HEK293 (cell line): Measurements from ENCODE around the gene PKLR.

ENCODE experiments used
- CTCF ChIA-PET: fragments of 350-600 bp; formaldehyde crosslinking; extraction: SDS; loops from one replicate; lab custom pipeline; 2021; ENCODE audit warnings: antibody characterized with exemption; lab: Yijun Ruan, JAX
- POLR2A ChIA-PET: fragments of 300-600 bp; formaldehyde crosslinking; extraction: SDS; loops from one replicate; lab custom pipeline; 2020; ENCODE audit warnings: antibody characterized with exemption, inconsistent platforms; lab: Yijun Ruan, JAX
- H3K27ac ChIP-seq: fragments of 200-500 bp; sonication (Bioruptor generic); 2 replicates; pipeline ENCODE4 v1.5.1; 2014; ENCODE audit warnings: low read depth, low read length, control low read depth, inconsistent platforms; ENCODE audit errors: extremely low read depth
- H3K36me3 ChIP-seq, 2 experiments: fragments of 200-500 bp in 1 of 2; sonication (Bioruptor generic) in 1 of 2; 1 replicate in 1 of 2; 2 replicates in 1 of 2; pipeline ENCODE4 v1.5.1; 2014 to 2017; ENCODE audit warnings: inconsistent platforms in 2 of 2, low read length in 2 of 2; ENCODE audit not compliant: control insufficient read depth in 2 of 2, insufficient read depth in 1 of 2
- H3K4me1 ChIP-seq: fragments of 200-500 bp; sonication (Bioruptor generic); 2 replicates; pipeline ENCODE4 v1.5.1; 2014; ENCODE audit warnings: mild to moderate bottlenecking, low read length, inconsistent platforms; ENCODE audit not compliant: control insufficient read depth, insufficient read depth
- H3K4me3 ChIP-seq: 2 replicates; pipeline ENCODE4 v1.5.1; 2011; ENCODE audit warnings: low read depth, mild to moderate bottlenecking, control low read depth, low read length, moderate library complexity
- H3K9me3 ChIP-seq: fragments of 200-500 bp; sonication (Bioruptor generic); 2 replicates; pipeline ENCODE4 v1.5.1; 2014; ENCODE audit warnings: low read depth, low read length, inconsistent platforms; ENCODE audit not compliant: control insufficient read depth, insufficient read depth
- HOXA7 ChIP-seq: sonication (generic); formaldehyde crosslinking; IDR thresholded peaks from 2 replicates; pipeline ENCODE4 v1.8.1; 2022; ENCODE audit warnings: missing genetic modification reagents, borderline replicate concordance
- HOXC10 ChIP-seq: sonication (generic); formaldehyde crosslinking; IDR thresholded peaks from 2 replicates; pipeline ENCODE4 v1.8.1; 2023; ENCODE audit warnings: mild to moderate bottlenecking, missing genetic modification reagents
- IKZF3 ChIP-seq: fragments of 450-650 bp; IDR thresholded peaks from 2 replicates; pipeline ENCODE4 v1.5.0; 2018; ENCODE audit warnings: missing biosample characterization, mild to moderate bottlenecking, missing genetic modification characterization, moderate library complexity
- MYNN ChIP-seq: fragments of 450-650 bp; formaldehyde crosslinking; IDR thresholded peaks from 2 replicates; pipeline ENCODE4 v1.5.1; 2016; ENCODE audit warnings: missing biosample characterization, missing genetic modification characterization, borderline replicate concordance
- PRDM10 ChIP-seq: fragments of 450-650 bp; formaldehyde crosslinking; IDR thresholded peaks from 2 replicates; pipeline ENCODE4 v1.5.1; 2016; ENCODE audit warnings: missing biosample characterization, missing genetic modification characterization
- PRDM6 ChIP-seq: fragments of 450-650 bp; formaldehyde crosslinking; IDR thresholded peaks from 2 replicates; pipeline ENCODE4 v1.5.1; 2017; ENCODE audit warnings: missing biosample characterization, missing genetic modification characterization
- SP2 ChIP-seq: fragments of 450-650 bp; formaldehyde crosslinking; IDR thresholded peaks from 2 replicates; pipeline ENCODE4 v1.5.1; 2016; ENCODE audit warnings: missing biosample characterization, missing genetic modification characterization
- ZBTB17 ChIP-seq: fragments of 450-650 bp; formaldehyde crosslinking; IDR thresholded peaks from 2 replicates; pipeline ENCODE4 v1.5.1; 2016; ENCODE audit warnings: missing biosample characterization, missing genetic modification characterization
- ZBTB20 ChIP-seq: fragments of 450-650 bp; formaldehyde crosslinking; IDR thresholded peaks from 2 replicates; pipeline ENCODE4 v1.5.1; 2016; ENCODE audit warnings: missing biosample characterization, missing genetic modification characterization
- ZFP41 ChIP-seq: fragments of 450-650 bp; formaldehyde crosslinking; IDR thresholded peaks from 2 replicates; pipeline ENCODE4 v1.5.1; 2016; ENCODE audit warnings: missing biosample characterization, missing genetic modification characterization, borderline replicate concordance
- ZFP69B ChIP-seq: fragments of 450-650 bp; formaldehyde crosslinking; IDR thresholded peaks from 2 replicates; pipeline ENCODE4 v1.5.1; 2016; ENCODE audit warnings: missing biosample characterization, missing genetic modification characterization
- ZIC2 ChIP-seq: fragments of 450-650 bp; formaldehyde crosslinking; IDR thresholded peaks from 2 replicates; pipeline ENCODE4 v1.5.1; 2016; ENCODE audit warnings: missing biosample characterization, missing genetic modification characterization
- ZNF16 ChIP-seq: fragments of 450-650 bp; formaldehyde crosslinking; IDR thresholded peaks from 2 replicates; pipeline ENCODE4 v1.5.1; 2016; ENCODE audit warnings: low read depth, missing biosample characterization, missing genetic modification characterization
- ZNF174 ChIP-seq: fragments of 450-650 bp; formaldehyde crosslinking; IDR thresholded peaks from 2 replicates; pipeline ENCODE4 v1.5.0; 2017; ENCODE audit warnings: missing biosample characterization, mild to moderate bottlenecking, missing genetic modification characterization
- ZNF311 ChIP-seq: fragments of 450-650 bp; formaldehyde crosslinking; IDR thresholded peaks from 2 replicates; pipeline ENCODE4 v1.5.1; 2017; ENCODE audit warnings: missing biosample characterization, missing genetic modification characterization, borderline replicate concordance
- ZNF341 ChIP-seq: fragments of 450-650 bp; formaldehyde crosslinking; IDR thresholded peaks from 2 replicates; pipeline ENCODE4; 2016; ENCODE audit warnings: low read depth, missing biosample characterization, missing genetic modification characterization
- ZNF416 ChIP-seq: fragments of 450-650 bp; formaldehyde crosslinking; IDR thresholded peaks from 2 replicates; pipeline ENCODE4 v1.5.1; 2016; ENCODE audit warnings: missing biosample characterization, missing genetic modification characterization
- ZNF473 ChIP-seq: fragments of 450-650 bp; formaldehyde crosslinking; IDR thresholded peaks from 2 replicates; pipeline ENCODE4 v1.5.1; 2017; ENCODE audit warnings: missing biosample characterization, missing genetic modification characterization
- ZNF48 ChIP-seq: fragments of 450-650 bp; formaldehyde crosslinking; IDR thresholded peaks from 2 replicates; pipeline ENCODE4 v1.5.1; 2016; ENCODE audit warnings: missing biosample characterization, missing genetic modification characterization
- ZNF610 ChIP-seq: fragments of 450-650 bp; formaldehyde crosslinking; IDR thresholded peaks from 2 replicates; pipeline ENCODE4 v1.5.1; 2016; ENCODE audit warnings: missing biosample characterization, missing genetic modification characterization, borderline replicate concordance
- ZNF768 ChIP-seq: fragments of 450-650 bp; formaldehyde crosslinking; IDR thresholded peaks from 2 replicates; pipeline ENCODE4 v1.5.1; 2018; ENCODE audit warnings: missing biosample characterization, mild to moderate bottlenecking, missing genetic modification characterization
- ZNF776 ChIP-seq: fragments of 450-650 bp; formaldehyde crosslinking; IDR thresholded peaks from 2 replicates; pipeline ENCODE4 v1.5.0; 2017; ENCODE audit warnings: missing biosample characterization, missing genetic modification characterization, borderline replicate concordance
- ZNF785 ChIP-seq: fragments of 450-650 bp; formaldehyde crosslinking; IDR thresholded peaks from 2 replicates; pipeline ENCODE4 v1.5.1; 2016; ENCODE audit warnings: missing biosample characterization, missing genetic modification characterization
- ZNF791 ChIP-seq: fragments of 450-650 bp; formaldehyde crosslinking; IDR thresholded peaks from 2 replicates; pipeline ENCODE4 v1.5.1; 2016; ENCODE audit warnings: missing biosample characterization, missing genetic modification characterization
- ZSCAN30 ChIP-seq: fragments of 450-650 bp; IDR thresholded peaks from 2 replicates; pipeline ENCODE4 v1.5.1; 2018; ENCODE audit warnings: missing biosample characterization, mild to moderate bottlenecking, missing genetic modification characterization, moderate library complexity

The PKLR gene

DNA sequence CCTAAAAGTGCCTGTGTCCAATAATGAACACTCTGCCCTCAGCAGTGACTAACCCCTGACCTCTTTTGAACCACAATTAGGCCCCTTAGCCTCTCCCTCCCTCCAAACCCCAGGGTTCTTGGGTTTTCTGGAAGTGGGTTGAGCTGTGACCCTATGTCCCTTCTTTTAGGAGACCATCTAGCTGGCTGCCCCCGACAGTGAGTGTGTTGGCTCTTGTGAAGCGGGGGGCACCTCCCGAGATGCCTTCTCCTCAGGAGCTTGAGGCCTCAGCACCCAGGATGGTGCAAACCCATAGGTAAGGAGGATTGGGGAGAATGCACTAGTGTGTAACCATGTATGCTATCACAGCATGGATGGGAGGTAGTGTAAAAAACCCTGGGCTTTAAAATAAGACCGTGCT lies 26.7 kb upstream of the PKLR start:
- CTCF ChIA-PET: interaction anchor here (8.4 kb wide), 1 partner anchor 78 kb away, joined by 77 read pairs; no protein-coding TSS in a partner anchor
- TF ChIP-seq ZNF610 (tag by site-specific recombination) (no peak), IKZF3 (tag by site-specific recombination) (no peak), MYNN (tag by site-specific recombination) (no peak), ZNF776 (tag by site-specific recombination) (no peak), ZNF791 (tag by site-specific recombination) (no peak), ZNF311 (tag by site-specific recombination) (no peak), ZNF473 (no peak)
- TF ChIP-seq, all 188 proteins: peak for 0
- H3K36me3 ChIP-seq: peaks cover 23 to 58% of the 10 kb centered on the region in 2 experiments
- no peak overlapping the region for H3K4me3 ChIP-seq
- no peak overlapping the region for H3K27ac ChIP-seq
- POLR2A ChIA-PET: interaction anchor here (0.7 to 0.9 kb wide), 2 partner anchors 20 to 84 kb away, joined by 3 read pairs; partner anchors contain the start of gene FDPS
- H3K4me1 ChIP-seq: 0 out of 2 replicates have a peak, but pooled peaks cover 3% of the 10 kb centered on the region
- no peaks in the 10 kb centered on the region for H3K9me3 ChIP-seq

GRCh38 chr1:155326631-155327037 lies 25.4 kb upstream of the PKLR start:
- no peaks in the 10 kb centered on the region for H3K9me3 ChIP-seq
- ChIA-PET CTCF (interaction anchor here (0.6 to 8.4 kb wide), 2 partner anchors 76 to 83 kb away, joined by 4 to 77 read pairs; no protein-coding TSS in a partner anchor), POLR2A (interaction anchor here (0.5 kb wide), 1 partner anchor 16 kb away, joined by 3 read pairs; no protein-coding TSS in a partner anchor)
- H3K27ac ChIP-seq: peak overlapping the region; percentile 5; the same call in 1 of the 2 replicates
- peaks cover 19 to 58% of the 10 kb centered on the region in 2 experiments for H3K36me3 ChIP-seq
- H3K4me3 ChIP-seq: no peak overlapping the region
- TF ChIP-seq ZNF16: no peak
- 0 out of 2 replicates have a peak, but pooled peaks cover 3% of the 10 kb centered on the region for H3K4me1 ChIP-seq

GRCh38 chr1:155326020-155326526 lies 24.8 kb upstream of the PKLR start:
- H3K4me3 ChIP-seq: no peak overlapping the region
- H3K4me1 ChIP-seq: 0 out of 2 replicates have a peak, but pooled peaks cover 3% of the 10 kb centered on the region
- no peaks in the 10 kb centered on the region for H3K9me3 ChIP-seq
- H3K36me3 ChIP-seq: peaks cover 14 to 57% of the 10 kb centered on the region in 2 experiments
- peak overlapping the region; percentile 65 for H3K27ac ChIP-seq
- ChIA-PET CTCF (interaction anchor here (0.6 to 8.4 kb wide), 2 partner anchors 76 to 154 kb away, joined by 6 to 77 read pairs; no protein-coding TSS in a partner anchor), POLR2A (interaction anchor here (0.5 kb wide), 1 partner anchor 16 kb away, joined by 3 read pairs; no protein-coding TSS in a partner anchor)
- no peak for TF ChIP-seq ZNF174 (tag by site-specific recombination)
- no peak for TF ChIP-seq HOXA7
- TF ChIP-seq ZNF48 (tag by site-specific recombination): no peak
- no peak for TF ChIP-seq ZSCAN30
- no peak for TF ChIP-seq ZIC2 (tag by site-specific recombination)
- TF ChIP-seq ZNF610 (tag by site-specific recombination): no peak
- no peak for TF ChIP-seq HOXC10 (CRISPR knock-in tag)
- TF ChIP-seq ZBTB17: peak; percentile 41; the same call in 1 of the 2 replicates
- TF ChIP-seq ZFP41 (tag by site-specific recombination): no peak
- TF ChIP-seq PRDM6 (tag by site-specific recombination): no peak
- TF ChIP-seq PRDM10 (tag by site-specific recombination): no peak
- no peak for TF ChIP-seq ZBTB20 (tag by site-specific recombination)
- TF ChIP-seq ZNF768 (tag by site-specific recombination): no peak
- TF ChIP-seq ZNF416 (tag by site-specific recombination): no peak
- TF ChIP-seq SP2 (tag by site-specific recombination): peak; percentile 42
- no peak for TF ChIP-seq ZNF785
- TF ChIP-seq ZFP69B (tag by site-specific recombination): no peak
- TF ChIP-seq ZNF341 (tag by site-specific recombination): peak; percentile 90
